H1 (cell line): ENCODE data around the gene ACKR2. TPM values are rescaled to one million over a fixed set of nuclear protein-coding genes. Genes with fewer than 3 reads are reported as not detected.

Experiments used
- CTCF ChIA-PET: fragments of 300-600 bp; sonication (Branson Sonifier 250); formaldehyde crosslinking; loops from one replicate; lab custom pipeline; 2021; ENCODE audit not compliant: partially characterized antibody; lab: Charles Lee
- POLR2A ChIA-PET: fragments of 300-600 bp; sonication (Branson Sonifier 250); formaldehyde crosslinking; loops from one replicate; lab custom pipeline; 2021; ENCODE audit warnings: inconsistent platforms; ENCODE audit not compliant: partially characterized antibody; lab: Charles Lee
- DNase-seq, 2 experiments: peaks; one replicate each; pipeline versions ENCODE4 v3.0.0 to v3.0.0-alpha.2; 2010 to 2022; ENCODE audit warnings: low spot score in 2 of 2, low read depth in 1 of 2, mixed read lengths in 1 of 2
- FAIRE-seq: peaks from 2 replicates; lab custom pipeline; 2011; peaks lifted over from hg19 to GRCh38; lab: Jason Lieb, UNC
- H2AFZ ChIP-seq: 2 replicates; pipeline ENCODE4 v1.8.1; 2012; ENCODE audit warnings: low read length, inconsistent platforms
- H2AK5ac ChIP-seq: 2 replicates; pipeline ENCODE4 v1.6.1; 2013; ENCODE audit warnings: low read depth, low read length
- H2BK120ac ChIP-seq: replicated peaks from 2 replicates; pipeline ENCODE3; 2013; ENCODE audit warnings: low read depth, low read length, inconsistent platforms
- H2BK12ac ChIP-seq: 2 replicates; pipeline ENCODE4 v1.6.1; 2013; ENCODE audit warnings: low read depth, low read length
- H2BK15ac ChIP-seq: 2 replicates; pipeline ENCODE4 v1.6.1; 2013; ENCODE audit warnings: low read length
- H2BK20ac ChIP-seq: 2 replicates; pipeline ENCODE4 v1.6.1; 2013; ENCODE audit warnings: low read length
- H2BK5ac ChIP-seq: 2 replicates; pipeline ENCODE4 v1.6.1; 2013; ENCODE audit warnings: low read depth, low read length
- H3K14ac ChIP-seq: 2 replicates; pipeline ENCODE4 v1.6.1; 2013; ENCODE audit warnings: inconsistent platforms; ENCODE audit not compliant: insufficient read length
- H3K18ac ChIP-seq: 2 replicates; pipeline ENCODE4 v1.6.1; 2013; ENCODE audit warnings: low read length; ENCODE audit errors: extremely low read depth
- H3K23ac ChIP-seq: 2 replicates; pipeline ENCODE4 v1.6.1; 2013; ENCODE audit warnings: inconsistent platforms; ENCODE audit not compliant: insufficient read length
- H3K23me2 ChIP-seq: 2 replicates; pipeline ENCODE4 v1.6.1; 2013; ENCODE audit warnings: low read depth, low read length
- H3K27ac ChIP-seq: 2 replicates; pipeline ENCODE4 v1.6.1; 2011; ENCODE audit warnings: low read depth, low read length, inconsistent platforms
- H3K27me3 ChIP-seq, 4 experiments: replicated peaks in 1 of 4; 1 replicate in 1 of 4; 2 replicates in 3 of 4; pipeline versions ENCODE4 v1.6.1 to v1.8.1; 2011 to 2013; ENCODE audit warnings: low read length in 3 of 4, mild to moderate bottlenecking in 3 of 4, inconsistent platforms in 2 of 4, mixed read lengths in 2 of 4, moderate library complexity in 1 of 4; ENCODE audit not compliant: control insufficient read depth in 3 of 4, insufficient read depth in 3 of 4; ENCODE audit errors: extremely low read depth in 1 of 4
- H3K36me3 ChIP-seq, 4 experiments: 2 replicates each; pipeline versions ENCODE4 v1.6.1 to v1.8.1; 2011 to 2013; ENCODE audit warnings: mild to moderate bottlenecking in 4 of 4, low read length in 3 of 4, moderate library complexity in 2 of 4, control low read depth in 1 of 4, inconsistent platforms in 1 of 4; ENCODE audit not compliant: insufficient read depth in 4 of 4, control insufficient read depth in 2 of 4
- H3K4ac ChIP-seq: replicated peaks from 2 replicates; pipeline ENCODE3; 2013; ENCODE audit warnings: low read length, low read depth, mixed read lengths, inconsistent platforms; ENCODE audit not compliant: insufficient read length
- H3K4me1 ChIP-seq, 4 experiments: replicated peaks in 1 of 4; 1 replicate in 1 of 4; 2 replicates in 3 of 4; pipeline versions ENCODE4 v1.6.1 to v1.8.1; 2011 to 2013; ENCODE audit warnings: low read length in 3 of 4, inconsistent platforms in 2 of 4, mixed read lengths in 1 of 4; ENCODE audit not compliant: insufficient read depth in 4 of 4, control insufficient read depth in 3 of 4
- H3K4me2 ChIP-seq, 2 experiments: 2 replicates each; pipeline versions ENCODE4 v1.6.1 to v1.8.1; 2011 to 2013; ENCODE audit warnings: low read depth in 2 of 2, low read length in 2 of 2, control low read depth in 1 of 2, inconsistent platforms in 1 of 2, mild to moderate bottlenecking in 1 of 2; ENCODE audit not compliant: insufficient read depth in 1 of 2
- H3K4me3 ChIP-seq, 4 experiments: fragments of 200-600, 300-600 bp in 1 of 4; sonication (generic), shearing (Covaris generic), sonication (Bioruptor Twin) in 1 of 4; 2 replicates each; pipeline versions ENCODE4 v1.5.1 to v1.8.1; 2011 to 2016; ENCODE audit warnings: low read length in 4 of 4, low read depth in 3 of 4, control low read depth in 2 of 4, inconsistent platforms in 2 of 4, mild to moderate bottlenecking in 2 of 4, mixed read lengths in 1 of 4, moderate library complexity in 1 of 4; ENCODE audit not compliant: insufficient read depth in 2 of 4; ENCODE audit errors: extremely low read depth in 1 of 4
- H3K56ac ChIP-seq: replicated peaks from 2 replicates; pipeline ENCODE3; 2013; ENCODE audit warnings: low read depth, mild to moderate bottlenecking, mixed read lengths, low read length, inconsistent platforms; ENCODE audit not compliant: insufficient read length
- H3K79me1 ChIP-seq: 2 replicates; pipeline ENCODE4 v1.6.1; 2013; ENCODE audit warnings: low read depth, low read length, control low read depth
- H3K79me2 ChIP-seq, 2 experiments: 2 replicates each; pipeline versions ENCODE4 v1.6.1 to v1.8.1; 2012 to 2013; ENCODE audit warnings: low read length in 2 of 2, mild to moderate bottlenecking in 2 of 2, inconsistent platforms in 1 of 2; ENCODE audit not compliant: insufficient read depth in 2 of 2, control insufficient read depth in 1 of 2
- H3K9ac ChIP-seq, 4 experiments: replicated peaks in 1 of 4; 1 replicate in 1 of 4; 2 replicates in 3 of 4; pipeline versions ENCODE4 v1.6.1 to v1.8.1; 2011 to 2013; ENCODE audit warnings: low read depth in 3 of 4, low read length in 3 of 4, control low read depth in 2 of 4, mild to moderate bottlenecking in 2 of 4, moderate library complexity in 2 of 4, inconsistent platforms in 1 of 4; ENCODE audit errors: extremely low read depth in 1 of 4
- H3K9me3 ChIP-seq, 2 experiments: 2 replicates each; pipeline versions ENCODE4 v1.6.1 to v1.8.1; 2012 to 2013; ENCODE audit warnings: mild to moderate bottlenecking in 2 of 2, moderate library complexity in 2 of 2, control low read depth in 1 of 2, inconsistent platforms in 1 of 2, low read depth in 1 of 2, low read length in 1 of 2, mixed read lengths in 1 of 2; ENCODE audit not compliant: insufficient read depth in 2 of 2
- H4K20me1 ChIP-seq, 2 experiments: replicated peaks in 1 of 2; 2 replicates each; pipeline versions ENCODE3 to v1.8.1; 2011 to 2013; ENCODE audit warnings: inconsistent platforms in 2 of 2, low read length in 2 of 2, mild to moderate bottlenecking in 1 of 2; ENCODE audit not compliant: insufficient read depth in 2 of 2, control insufficient read depth in 1 of 2
- H4K5ac ChIP-seq: 2 replicates; pipeline ENCODE4 v1.6.1; 2013; ENCODE audit warnings: low read length, low read depth, mixed read lengths, inconsistent platforms; ENCODE audit not compliant: insufficient read length
- H4K8ac ChIP-seq: 2 replicates; pipeline ENCODE4 v1.8.0; 2013; ENCODE audit warnings: mild to moderate bottlenecking, moderate library complexity, low read length, inconsistent platforms; ENCODE audit not compliant: insufficient read depth; ENCODE audit errors: extremely low read depth
- H4K91ac ChIP-seq: replicated peaks from 2 replicates; pipeline ENCODE3; 2013; ENCODE audit warnings: low read length, mixed read lengths, inconsistent platforms; ENCODE audit not compliant: insufficient read length
- ATF2 ChIP-seq: IDR thresholded peaks from 2 replicates; pipeline ENCODE4 v1.6.1; 2012; ENCODE audit warnings: low read length, inconsistent platforms
- CTBP2 ChIP-seq: IDR thresholded peaks from 2 replicates; pipeline ENCODE4 v1.7.0; 2011; ENCODE audit warnings: borderline replicate concordance, mild to moderate bottlenecking, moderate library complexity, mixed read lengths, low read length; ENCODE audit not compliant: insufficient read depth, insufficient read length
- HDAC2 ChIP-seq, 2 experiments: fragments of 300-600 bp in 1 of 2; sonication (generic) in 1 of 2; IDR thresholded peaks; 2 replicates each; pipeline ENCODE4 v1.6.1; 2011 to 2012; ENCODE audit warnings: low read depth in 2 of 2, low read length in 2 of 2, mild to moderate bottlenecking in 2 of 2, moderate library complexity in 2 of 2, borderline replicate concordance in 1 of 2, inconsistent platforms in 1 of 2
- KDM4A ChIP-seq: IDR thresholded peaks from one replicate; pipeline ENCODE4 v1.7.1; 2012; ENCODE audit warnings: low read depth, mild to moderate bottlenecking, moderate library complexity, low read length, inconsistent platforms; ENCODE audit not compliant: severe bottlenecking
- RBBP5 ChIP-seq: IDR thresholded peaks from 2 replicates; pipeline ENCODE4 v1.7.1; 2012; ENCODE audit warnings: low read depth, mild to moderate bottlenecking, inconsistent platforms, low read length, moderate library complexity, borderline replicate concordance
- RXRA ChIP-seq: IDR thresholded peaks from 2 replicates; pipeline ENCODE4 v1.6.1; 2011; ENCODE audit warnings: low read depth, mild to moderate bottlenecking, low read length, moderate library complexity; ENCODE audit not compliant: insufficient read depth
- SAP30 ChIP-seq: fragments of 300-600 bp; sonication (generic); IDR thresholded peaks from 2 replicates; pipeline ENCODE4 v1.7.1; 2012; ENCODE audit warnings: low read length, moderate library complexity, mild to moderate bottlenecking, inconsistent platforms; ENCODE audit not compliant: insufficient read depth, insufficient replicate concordance
- SP1 ChIP-seq: IDR thresholded peaks from 2 replicates; pipeline ENCODE4 v1.6.1; 2011; ENCODE audit warnings: low read depth, low read length
- SP2 ChIP-seq: IDR thresholded peaks from 2 replicates; pipeline ENCODE4 v1.6.1; 2012; ENCODE audit warnings: mild to moderate bottlenecking, low read length, inconsistent platforms
- WGBS, 2 experiments: shearing (Covaris generic) in 1 of 2; methylation state at CpG; one replicate each; pipeline versions ENCODE4 v1.1.6 to v1.1.7; 2013 to 2015; ENCODE audit warnings: low lambda C conversion rate in 2 of 2, mixed read lengths in 2 of 2, inconsistent platforms in 1 of 2, low coverage in 1 of 2, missing lambda C conversion rate in 1 of 2; ENCODE audit not compliant: insufficient replicate concordance in 2 of 2, insufficient coverage in 1 of 2, insufficient read length in 1 of 2; ENCODE audit errors: extremely low coverage in 1 of 2, missing lambda C conversion rate in 1 of 2; 5-methylcytosine and 5-hydroxymethylcytosine counted together
- polyA plus RNA-seq, 7 experiments: library from polyadenylated mRNA; depleted of rRNA in 3 of 7; stranded (reverse) in 5 of 7; unstranded in 2 of 7; fragments of >200 nt in 5 of 7; fragments of 200-250 nt in 2 of 7; gene quantifications; 1 replicate in 5 of 7; 2 replicates in 1 of 7; 4 replicates in 1 of 7; pipeline versions ENCODE4 v1.2.1 to v1.2.3, GENCODE V29; 2011 to 2013; ENCODE audit warnings: missing spikeins in 2 of 7, mixed read lengths in 2 of 7
- total RNA-seq: library from RNA; stranded (reverse); fragmentation: NEBNext Ultra II Directional; extraction: Animal tissue kit (Norgen Biotek cat#: 25700); gene quantifications from 2 replicates; pipeline ENCODE4 v1.2.1, GENCODE V29; 2021

ACKR2 gene
- total and polyA plus RNA-seq, 2 of the 8 experiments (the other 6 are each of a cell fraction or from before 2014, with no cell fraction given), result 0.09 to 0.12 TPM

DNA sequence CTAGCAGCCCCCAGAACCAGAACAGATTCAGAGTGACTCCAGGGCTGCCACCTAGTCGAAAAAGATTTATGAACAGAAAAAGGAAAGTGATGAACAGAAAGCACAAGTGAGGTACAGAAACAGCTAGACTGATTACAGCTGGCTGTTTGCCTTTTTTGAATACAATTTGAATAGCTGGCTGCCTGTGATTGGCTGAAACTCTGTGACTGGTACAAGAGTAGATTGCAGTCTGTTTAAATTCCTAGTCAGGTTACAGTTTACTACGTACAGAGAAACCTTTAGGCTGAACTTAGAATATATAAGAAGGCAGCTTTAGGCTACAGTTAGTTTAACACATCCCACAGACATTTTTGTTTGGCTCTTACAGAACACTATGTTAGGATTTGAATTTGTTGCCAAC, 46.2 kb upstream of the ACKR2 start:
- ChIA-PET POLR2A (no interaction called here), CTCF (interaction anchor here (0.8 to 4.0 kb wide), 3 partner anchors 10 to 18 kb away, joined by 3 to 24 read pairs (median 10); no protein-coding TSS in a partner anchor)
- H3K18ac ChIP-seq, result no peak overlapping the region
- H4K8ac ChIP-seq, result no peak overlapping the region
- no peaks in the 10 kb centered on the region for H3K9me3 ChIP-seq
- H2BK15ac ChIP-seq, result no peak overlapping the region
- H2BK20ac ChIP-seq, result no peak overlapping the region
- H3K27me3 ChIP-seq, result no peaks in the 10 kb centered on the region
- H3K23ac ChIP-seq, result no peak overlapping the region
- H3K23me2 ChIP-seq, result no peaks in the 10 kb centered on the region
- H4K5ac ChIP-seq, result no peak overlapping the region
- no peak overlapping the region for H2BK5ac ChIP-seq
- no peaks in the 10 kb centered on the region for H3K36me3 ChIP-seq
- H3K79me1 ChIP-seq, result no peaks in the 10 kb centered on the region
- no peak overlapping the region for H3K27ac ChIP-seq
- no peak overlapping the region for H3K9ac ChIP-seq
- no peaks in the 10 kb centered on the region for H4K20me1 ChIP-seq
- H3K4me2 ChIP-seq, result no peak overlapping the region
- H3K79me2 ChIP-seq, result no peaks in the 10 kb centered on the region
- TF ChIP-seq RXRA (no peak), SAP30 (no peak), CTBP2 (no peak), HDAC2 (IDR thresholded peaks at IDR 0.05; ENCODE audit: borderline replicate concordance in 1 of 2, low read depth in 2 of 2, low read length in 2 of 2) (no peak), ATF2 (no peak), RBBP5 (no peak), KDM4A (no peak), SP1 (no peak), SP2 (no peak)
- TF ChIP-seq, all 59 proteins: peak for 0
- H4K91ac ChIP-seq, result no peak overlapping the region
- FAIRE-seq, result no peak
- no peak overlapping the region for H3K4me3 ChIP-seq
- no peak overlapping the region for H2AK5ac ChIP-seq
- no peak overlapping the region for H3K56ac ChIP-seq
- 88% methylated on average over 2 of the region's 2 CpGs; no CpG with 5 or more reads in 1 of the 2 experiments for WGBS, 2 experiments
- H2BK120ac ChIP-seq, result no peak overlapping the region
- no peak overlapping the region for H2AFZ ChIP-seq
- no peak overlapping the region for H3K4ac ChIP-seq
- DNase-seq, result no peak
- H3K4me1 ChIP-seq, result peaks cover 1 to 12% (median 3%) of the 10 kb centered on the region in 4 experiments; a peak in 4 of 7 replicates
- no peak overlapping the region for H3K14ac ChIP-seq
- no peak overlapping the region for H2BK12ac ChIP-seq
